NCI-H524 treated with DMSO at 0.1 percent for 48 hours (cell line): ENCODE measurements around the gene TBCK.

Experiments used
- DNase-seq: peaks from one replicate; lab custom pipeline; 2025; lab: John Stamatoyannopoulos, UW

Gene TBCK

DNA sequence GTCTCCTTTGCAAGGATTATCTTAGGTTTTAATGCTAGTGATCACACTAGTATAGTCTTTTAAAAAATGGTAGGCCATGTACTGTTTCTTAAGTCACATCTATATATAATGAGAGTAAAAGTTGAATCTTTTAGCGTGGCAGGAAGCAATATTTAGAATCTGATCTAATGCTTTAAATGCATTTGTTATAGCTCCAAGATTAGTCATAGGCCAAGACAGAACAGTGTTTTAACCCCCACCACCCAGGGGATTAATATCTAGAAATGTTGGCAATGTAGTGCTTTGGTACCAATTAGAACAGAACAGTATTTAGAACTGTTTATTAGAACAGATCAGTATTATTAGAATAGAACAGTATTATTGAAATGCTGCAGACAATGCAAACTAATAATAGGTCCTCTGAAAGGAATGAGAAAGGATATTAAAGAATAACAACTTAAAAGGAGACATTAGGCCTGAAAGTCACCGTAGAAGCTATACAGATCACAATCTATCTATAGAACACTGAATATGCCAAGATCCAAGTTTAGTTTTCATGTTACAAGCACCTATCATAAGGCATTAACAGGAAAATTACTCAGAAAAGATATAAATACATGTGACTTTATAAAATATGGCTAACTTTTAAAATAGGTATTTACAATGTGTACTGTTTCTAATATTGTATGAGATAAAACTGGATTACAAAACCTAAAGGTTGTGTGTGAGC, 274.6 kb downstream of the TBCK start:
- no peak for DNase-seq

DNA sequence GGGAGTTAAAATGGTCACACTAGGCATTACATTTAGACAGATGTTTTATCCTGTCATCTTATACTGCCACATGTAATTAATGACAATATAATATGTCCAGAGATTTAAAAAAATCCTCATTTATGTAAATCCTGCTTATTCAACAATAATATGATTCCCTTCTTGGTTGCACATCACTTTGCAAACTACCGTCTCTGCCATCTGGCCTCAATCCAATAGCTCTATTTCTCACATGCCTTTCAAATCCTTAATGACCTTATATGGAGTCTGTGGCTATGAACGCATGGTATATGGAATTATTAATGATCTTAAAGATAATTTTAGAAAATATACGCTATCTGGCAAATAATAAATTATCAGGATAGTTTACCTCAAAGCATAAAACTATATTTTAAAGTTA, 276.2 kb downstream of the TBCK start:
- peak; percentile 28 for DNase-seq

DNA sequence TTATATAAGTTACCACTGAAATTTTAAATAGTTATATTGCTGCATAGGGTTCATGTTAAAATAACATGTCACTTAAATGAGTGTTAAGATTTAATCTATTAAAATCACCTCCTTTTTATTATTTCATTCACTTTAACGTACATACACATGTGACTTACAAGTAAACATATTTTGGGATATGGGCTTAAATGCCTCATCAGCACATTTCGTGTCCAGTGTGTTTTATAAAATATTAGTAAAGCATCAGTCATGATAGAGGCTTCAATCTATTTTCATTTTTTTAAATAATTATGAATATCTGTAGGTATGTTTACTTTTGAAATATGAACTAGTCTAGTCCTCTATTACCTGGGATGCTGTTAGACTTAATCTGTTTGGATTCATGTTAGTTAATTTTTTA, 277.1 kb downstream of the TBCK start:
- DNase-seq, result no peak

DNA sequence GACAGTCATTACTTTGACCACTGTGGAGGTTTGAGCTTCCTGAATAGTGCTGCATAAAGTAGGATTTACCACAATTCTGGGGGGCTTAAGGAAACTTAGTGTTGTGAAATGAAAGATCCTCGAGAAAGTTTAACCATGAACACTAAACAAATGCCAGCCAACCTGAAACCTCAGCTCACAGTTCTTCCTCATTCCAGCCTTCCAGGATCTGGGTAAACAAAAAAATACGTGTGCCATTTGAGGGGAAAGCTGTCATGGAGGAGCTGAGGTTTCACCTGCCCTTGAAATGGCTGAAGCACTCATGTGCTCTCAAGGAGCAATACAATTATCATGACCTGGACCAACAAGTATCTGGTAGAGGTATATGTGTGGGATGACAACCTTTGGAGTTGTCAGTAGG, 278.0 kb downstream of the TBCK start:
- no peak for DNase-seq

DNA sequence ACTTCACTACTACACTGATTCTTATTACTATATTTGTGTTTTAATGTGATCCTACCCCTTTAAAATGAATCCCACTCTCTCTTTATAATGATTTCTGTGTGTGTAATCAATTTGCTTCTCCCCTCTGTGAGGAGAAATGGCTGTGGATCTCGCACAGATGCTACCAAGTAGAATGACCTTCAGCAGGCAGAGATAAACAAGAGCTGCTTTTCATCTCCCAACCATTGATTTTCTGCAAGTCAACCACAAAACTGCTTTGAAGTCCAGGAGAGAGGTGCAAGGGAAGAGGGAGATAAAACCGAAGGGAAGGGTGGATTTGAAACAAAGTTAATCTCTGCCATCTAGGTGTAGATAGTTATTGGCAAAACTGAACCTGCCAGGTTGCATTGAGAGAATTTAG, 279.2 kb downstream of the TBCK start:
- DNase-seq, result no peak

DNA sequence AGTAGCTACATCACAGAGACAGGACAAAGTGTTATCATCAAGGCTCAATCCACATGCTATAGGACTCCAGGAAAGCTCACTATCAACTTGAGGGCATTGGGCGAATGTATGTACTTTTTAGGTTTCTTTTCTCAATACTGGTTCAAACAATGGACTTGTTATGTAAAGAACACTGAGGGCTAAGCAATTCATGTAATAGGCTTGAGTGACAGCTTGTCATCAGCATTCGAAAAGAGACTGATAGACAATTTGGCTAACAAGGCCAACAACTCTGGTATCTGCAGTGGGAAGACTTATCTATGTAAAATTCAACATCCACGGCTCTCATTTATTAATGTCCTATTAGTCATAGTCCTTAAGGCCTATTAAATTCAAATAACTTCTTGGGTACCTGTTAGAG, 279.7 kb downstream of the TBCK start:
- DNase-seq, result no peak

DNA sequence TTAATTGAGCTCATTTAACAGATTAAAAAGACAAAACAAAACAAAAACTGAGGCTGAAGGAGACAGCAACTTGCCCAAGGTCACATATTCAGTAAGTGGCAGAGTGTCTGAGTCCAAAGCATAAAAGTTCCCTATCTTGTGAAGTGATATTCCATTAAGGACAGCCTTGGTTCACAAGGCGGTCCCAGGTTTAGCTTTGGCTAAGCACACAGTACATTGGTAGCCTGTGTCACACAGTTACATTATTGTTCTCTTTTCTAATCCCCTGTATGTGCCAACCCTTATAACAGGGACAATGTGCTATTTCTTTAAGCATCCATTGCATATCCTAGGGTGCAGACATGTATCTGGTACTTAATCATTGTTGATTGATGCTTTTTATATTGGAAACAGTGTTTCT, 280.8 kb downstream of the TBCK start:
- no peak for DNase-seq

DNA sequence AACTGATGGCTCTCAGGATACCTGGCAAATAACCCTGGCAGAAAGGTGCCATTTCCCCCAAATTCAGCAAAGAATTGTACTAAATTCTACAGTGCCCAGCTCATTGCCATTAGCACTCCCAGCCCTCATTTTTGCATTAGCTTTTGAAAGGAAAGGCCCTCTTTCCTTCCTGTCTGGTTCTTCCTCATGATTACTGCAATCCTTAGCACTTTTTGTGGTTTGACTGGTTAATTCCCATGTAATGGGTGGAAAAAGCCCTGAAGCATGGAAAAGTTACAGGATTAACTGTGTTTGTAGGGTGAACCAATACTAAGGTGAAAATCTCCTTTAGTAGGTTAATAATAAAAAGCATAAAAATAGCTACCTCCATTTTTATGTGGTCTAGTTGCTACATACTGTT, 281.3 kb downstream of the TBCK start:
- DNase-seq, result no peak

DNA sequence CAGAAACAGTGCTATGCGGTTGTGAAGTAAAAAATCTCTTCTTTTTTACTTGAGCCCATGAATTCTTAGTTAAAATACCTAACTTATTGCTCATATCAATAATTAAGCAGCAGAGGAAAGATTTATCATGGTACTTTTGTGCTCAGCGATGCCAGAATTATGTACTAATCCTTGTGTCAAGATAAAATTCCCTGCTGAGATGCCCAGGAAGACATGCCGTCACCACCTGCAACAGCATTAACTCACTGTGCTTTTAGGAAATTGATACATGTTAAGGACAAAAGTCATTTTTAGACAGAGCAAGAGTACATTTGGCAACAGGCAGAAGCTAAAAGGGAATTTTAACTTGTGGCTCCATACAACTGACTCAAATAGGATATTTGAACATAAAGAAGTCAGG, 281.8 kb downstream of the TBCK start:
- no peak for DNase-seq

DNA sequence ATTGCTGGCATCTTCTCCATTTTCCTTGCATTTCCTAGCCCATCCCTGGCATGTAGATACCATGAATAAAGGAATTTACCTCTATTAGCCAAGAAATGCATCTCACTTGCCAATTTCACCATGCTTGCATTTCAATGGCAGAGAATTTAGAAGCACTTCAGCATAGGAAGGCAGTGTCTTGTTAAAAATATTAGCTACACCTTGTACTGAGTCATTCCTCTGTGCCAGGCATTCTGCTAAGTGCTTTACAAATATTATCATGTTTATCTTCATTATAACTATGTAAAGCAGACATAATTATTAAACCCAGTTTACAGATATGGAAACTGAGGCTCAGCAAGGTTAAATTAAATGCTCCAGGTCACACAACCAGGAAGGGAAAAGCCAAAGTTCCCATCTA, 282.5 kb downstream of the TBCK start:
- no peak for DNase-seq

DNA sequence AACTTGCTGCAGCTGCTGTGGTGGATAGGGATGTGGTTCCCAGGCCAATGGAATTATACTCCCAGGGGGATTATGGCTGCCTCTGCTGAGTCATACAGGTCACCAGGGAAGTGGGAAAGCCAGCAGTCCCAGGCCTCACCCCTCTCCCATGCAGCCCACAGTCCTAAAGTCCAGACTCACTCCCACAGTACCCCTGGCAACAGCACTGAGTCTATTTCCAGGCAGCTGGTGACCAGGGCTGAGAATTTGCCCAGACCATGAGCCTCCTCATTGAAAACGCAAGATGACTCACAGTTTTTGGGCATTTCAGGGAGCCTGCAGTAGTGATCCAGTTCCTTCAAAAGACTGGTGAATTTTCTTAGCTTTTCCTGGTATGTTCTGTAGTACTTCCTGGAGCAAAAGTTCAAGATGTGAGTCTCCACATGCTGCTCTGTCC, 283.1 kb downstream of the TBCK start:
- DNase-seq, result no peak

DNA sequence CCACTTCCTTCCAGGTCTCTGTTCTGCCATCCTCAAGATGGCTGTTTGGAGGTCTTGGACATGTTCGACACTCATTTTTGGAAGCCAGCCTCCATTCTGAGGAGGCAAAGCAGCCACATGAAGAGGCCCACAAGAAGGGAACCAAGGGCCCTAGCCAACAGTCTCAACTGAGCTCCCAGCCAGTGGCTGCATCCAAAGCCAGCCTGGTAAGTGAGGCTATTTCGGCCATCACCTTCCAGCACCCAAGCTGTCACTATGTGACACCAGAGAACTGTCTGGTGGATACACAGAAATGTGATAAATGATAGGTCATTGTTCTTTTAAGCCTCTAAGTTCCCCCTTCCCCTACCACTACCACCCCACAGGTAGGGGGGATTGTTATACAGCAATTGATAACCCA, 293.6 kb downstream of the TBCK start:
- no peak for DNase-seq

DNA sequence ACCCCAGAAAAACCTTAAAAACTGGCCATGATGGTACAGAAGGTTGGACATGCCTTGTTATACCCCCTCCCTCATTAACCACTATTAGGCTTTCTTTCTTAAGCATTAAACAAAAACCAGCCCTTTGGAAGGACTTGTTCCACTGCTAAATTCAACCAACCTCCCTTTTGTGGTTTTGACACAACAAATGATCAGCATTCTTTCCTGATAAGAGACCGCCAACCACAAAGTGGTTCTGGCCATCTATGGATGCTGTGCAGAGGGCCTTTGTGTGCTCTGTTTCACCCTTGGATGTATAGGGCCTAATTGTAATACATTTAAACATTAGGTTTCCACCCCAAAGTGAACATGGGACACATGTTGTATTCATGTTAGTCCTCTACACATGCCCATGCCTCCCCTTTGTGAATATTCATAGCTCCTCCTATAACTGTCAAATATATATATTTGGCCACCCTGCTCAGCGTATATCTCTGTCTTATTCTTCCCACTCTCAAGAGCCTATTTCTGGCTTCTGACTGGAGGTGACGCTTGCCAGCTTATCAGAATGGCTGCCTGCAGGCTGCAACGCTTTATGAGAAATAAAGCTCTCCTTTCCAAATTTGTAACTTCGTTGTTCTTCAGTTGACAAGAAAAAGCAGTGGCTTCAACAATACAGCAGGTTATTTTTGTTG, 294.1 kb downstream of the TBCK start:
- no peak for DNase-seq

DNA sequence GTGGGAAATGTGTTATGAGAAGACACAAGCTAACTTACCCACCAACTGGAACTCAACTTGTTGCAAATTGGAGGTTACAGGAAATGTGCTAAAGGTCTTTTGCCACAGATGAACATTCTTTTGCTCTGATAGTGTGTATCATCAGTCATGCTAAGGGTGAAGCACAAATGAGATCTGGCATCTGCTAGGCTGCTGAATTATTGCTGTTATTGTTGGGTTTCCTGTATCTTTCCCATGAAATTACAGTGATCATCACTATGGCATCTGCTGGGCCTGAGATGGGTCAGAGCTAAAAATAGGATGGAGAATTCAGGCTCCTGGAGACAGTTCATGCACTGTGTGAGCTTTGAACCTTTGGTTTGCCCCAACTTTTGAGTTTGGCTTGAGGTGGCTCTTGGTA, 296.2 kb downstream of the TBCK start:
- no peak for DNase-seq

DNA sequence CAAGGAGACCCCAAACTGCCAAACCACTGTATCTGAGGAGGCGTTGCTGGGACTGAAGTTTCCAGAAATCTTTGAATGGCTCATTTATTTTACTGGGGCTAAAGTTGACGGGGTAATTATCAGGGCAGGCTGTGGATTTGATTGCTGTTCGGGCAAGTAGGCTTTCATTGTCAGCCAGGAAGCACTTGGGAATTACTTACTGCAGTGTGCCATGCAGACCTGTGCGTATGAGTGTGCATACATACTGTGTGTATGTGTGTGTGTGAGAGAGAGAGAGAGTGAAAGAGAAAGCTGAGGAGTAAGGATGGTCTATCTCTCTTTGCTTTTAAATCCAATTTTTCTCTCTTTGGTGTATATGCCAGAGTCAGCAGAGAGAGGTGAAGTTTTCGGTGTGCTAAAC, 298.0 kb downstream of the TBCK start:
- no peak for DNase-seq

DNA sequence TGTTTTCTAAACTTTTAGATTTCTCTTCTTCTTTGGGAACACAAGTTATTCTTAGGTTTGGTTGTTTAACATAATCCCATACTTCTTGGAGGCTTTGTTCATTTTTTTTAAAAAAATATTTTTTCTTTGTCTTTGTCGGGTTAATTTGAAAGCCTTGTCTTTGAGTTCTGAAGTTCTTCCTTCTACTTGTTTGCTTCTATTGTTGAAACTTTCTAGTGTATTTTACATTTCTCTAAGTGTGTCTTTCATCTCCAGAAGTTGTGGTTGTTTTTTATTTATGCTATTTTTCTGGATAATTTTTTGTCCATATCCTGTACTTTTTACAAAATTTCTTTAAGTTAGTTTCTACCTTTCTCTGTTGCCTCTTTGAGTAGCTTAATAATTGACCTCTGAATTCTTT, 304.6 kb downstream of the TBCK start:
- no peak for DNase-seq

DNA sequence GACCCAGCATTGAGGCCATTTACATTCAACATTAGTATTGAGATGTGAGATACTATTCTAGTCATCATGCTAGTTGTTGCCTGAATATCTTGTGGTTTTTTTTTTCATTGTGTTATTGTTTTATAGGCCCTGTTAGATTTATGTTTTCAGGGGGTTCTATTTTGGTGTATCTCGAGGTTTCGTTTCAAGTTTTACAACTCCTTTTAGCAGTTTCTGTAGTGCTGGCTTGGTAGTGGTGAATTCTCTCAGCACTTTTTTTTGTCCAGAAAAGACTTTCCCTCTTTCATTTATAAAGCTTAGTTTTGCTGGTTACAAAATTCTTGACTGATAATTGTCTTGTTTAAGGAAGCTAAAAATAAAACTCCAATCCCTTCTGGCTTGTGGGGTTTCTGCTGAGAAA, 305.2 kb downstream of the TBCK start:
- no peak for DNase-seq

DNA sequence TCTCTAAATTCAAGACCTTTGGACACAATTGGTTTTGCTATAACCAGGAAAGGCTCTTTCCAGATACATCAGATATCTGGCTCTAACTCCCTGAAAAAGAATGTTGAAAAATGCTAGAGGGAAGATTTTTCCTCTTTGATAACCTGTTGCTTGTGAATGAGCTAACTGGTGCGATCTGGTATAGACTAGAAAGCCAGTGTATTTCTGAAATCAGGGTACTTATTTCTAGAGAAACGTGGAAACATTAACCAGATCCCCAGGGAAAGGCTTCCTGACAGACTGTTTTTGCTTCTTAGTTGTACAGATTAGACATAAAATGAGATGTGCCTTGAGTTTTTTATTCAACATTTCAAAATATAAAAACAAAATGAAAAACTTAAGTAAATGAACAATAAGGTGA, 313.0 kb downstream of the TBCK start:
- no peak for DNase-seq

DNA sequence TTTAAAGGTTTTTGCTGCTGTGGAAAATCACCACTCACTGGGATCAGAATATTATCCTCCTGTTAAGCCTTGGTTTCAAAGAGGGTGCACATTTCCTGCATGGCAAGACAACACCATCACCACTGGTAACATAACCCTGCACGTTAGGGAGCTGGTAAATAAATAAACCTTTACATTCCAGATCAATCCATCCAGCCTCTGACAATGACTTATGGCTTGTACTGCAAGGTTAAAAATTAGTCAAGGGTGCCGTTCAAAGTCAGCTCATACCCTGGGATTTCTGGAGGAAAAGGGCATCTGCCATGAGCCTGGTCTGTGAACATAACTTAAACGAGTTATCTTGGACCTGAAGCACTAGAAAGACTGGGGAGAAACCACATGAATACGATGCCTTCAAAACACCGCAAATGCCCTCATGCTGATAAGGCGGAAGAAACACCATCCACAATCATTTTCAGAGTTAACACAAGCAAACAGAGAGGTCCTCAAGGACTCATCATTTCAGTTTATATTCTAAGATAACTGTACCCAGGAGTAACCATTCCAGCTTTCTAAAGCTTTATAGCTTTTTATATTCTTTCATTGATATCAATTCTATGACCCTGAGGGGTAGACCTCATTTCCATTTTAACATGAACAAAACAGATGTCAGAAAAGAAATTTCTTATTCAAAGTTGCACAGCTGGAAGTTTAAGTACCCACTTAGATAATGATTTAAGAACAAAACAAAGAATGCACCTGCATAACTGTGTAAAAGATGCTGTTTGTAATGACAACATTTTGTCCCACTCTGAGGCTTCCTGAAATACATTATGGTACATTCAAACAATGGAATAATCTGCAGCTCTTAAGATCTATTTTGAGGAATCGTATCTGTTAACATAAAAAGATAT, 317.6 kb downstream of the TBCK start:
- no peak for DNase-seq

DNA sequence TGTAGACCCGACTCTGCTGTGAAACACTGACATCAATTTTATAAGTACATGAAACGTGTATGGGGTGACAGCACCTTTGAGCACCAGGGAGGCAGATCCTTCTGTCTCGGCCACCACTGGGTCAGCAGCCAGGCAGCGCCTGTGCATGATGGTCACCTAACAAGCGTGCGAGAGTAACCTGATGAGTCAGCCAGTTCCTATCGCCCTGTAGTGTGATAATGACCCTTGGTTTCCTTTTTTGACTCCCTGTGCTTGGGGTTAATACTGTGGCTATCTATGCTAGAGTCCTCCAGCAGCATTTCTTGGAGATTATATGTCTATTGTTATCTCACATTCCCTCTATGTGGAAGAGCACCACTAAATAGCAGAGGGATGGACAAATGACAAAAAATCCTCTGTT, 319.2 kb downstream of the TBCK start:
- DNase-seq, result no peak

DNA sequence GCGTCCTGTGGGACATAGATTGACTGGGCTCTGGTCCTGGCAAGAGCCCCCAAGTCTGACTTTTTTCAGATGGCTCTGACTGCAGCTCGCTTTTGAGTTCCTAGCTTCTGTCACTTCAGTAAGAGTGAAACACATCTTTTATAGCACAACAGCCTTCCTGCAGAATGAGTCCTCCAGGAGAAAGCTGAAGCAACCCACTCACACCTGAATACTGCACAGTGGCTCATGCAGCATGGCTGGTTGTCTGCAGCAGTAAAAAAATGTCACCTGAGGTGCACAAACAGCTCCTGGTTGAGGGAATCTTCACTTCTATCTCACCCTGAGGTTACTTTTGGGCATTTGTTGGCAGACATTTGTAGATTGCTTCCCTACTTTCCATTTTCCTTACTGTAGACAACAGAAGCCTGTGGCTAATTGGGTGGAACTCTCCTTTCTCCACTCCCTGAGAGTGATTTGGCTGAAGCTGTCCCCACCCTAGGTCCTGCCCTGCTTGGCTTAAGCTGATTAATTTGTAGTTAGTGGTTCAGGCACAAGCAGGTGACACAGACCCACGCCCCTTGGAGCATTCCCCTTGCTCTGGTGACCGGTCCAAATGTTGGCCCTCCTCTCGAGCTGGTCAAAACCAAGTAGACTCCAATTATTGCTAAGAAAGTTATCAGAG, 321.0 kb downstream of the TBCK start:
- DNase-seq, result no peak

DNA sequence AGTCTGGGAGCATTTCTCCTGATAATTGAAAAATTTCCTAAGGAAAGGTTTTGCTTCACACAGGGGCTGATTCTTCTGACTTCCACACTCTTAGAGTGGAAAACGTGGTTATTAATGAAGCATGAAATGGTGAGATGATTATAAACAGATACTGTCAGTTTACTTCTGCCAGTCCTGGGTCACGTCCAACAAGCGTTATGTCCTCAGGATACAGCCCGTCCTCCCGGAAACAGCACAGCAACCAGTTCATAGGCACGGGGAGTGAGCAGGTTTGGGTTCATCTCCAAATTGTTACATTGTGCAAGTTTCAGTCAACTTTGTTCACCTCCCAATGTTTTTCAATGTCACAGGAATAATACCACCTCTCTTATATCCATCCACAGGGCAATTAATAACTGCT, 321.9 kb downstream of the TBCK start:
- no peak for DNase-seq
